Rectal smooth muscle tissue (tissue), 1 donor: ENCODE results near the gene GRM2.

Experiments
- H3K27ac ChIP-seq: one replicate; pipeline ENCODE4 v1.7.0; 2013; ENCODE audit warnings: low read depth, low read length, inconsistent platforms
- H3K27me3 ChIP-seq: one replicate; pipeline ENCODE4 v1.7.0; 2013; ENCODE audit warnings: low read length; ENCODE audit not compliant: control insufficient read depth, insufficient read depth
- H3K36me3 ChIP-seq: one replicate; pipeline ENCODE4 v1.7.0; 2013; ENCODE audit warnings: low read length; ENCODE audit not compliant: control insufficient read depth, insufficient read depth
- H3K4me1 ChIP-seq: one replicate; pipeline ENCODE4 v1.7.0; 2013; ENCODE audit warnings: low read length; ENCODE audit not compliant: control insufficient read depth, insufficient read depth
- H3K4me3 ChIP-seq: one replicate; pipeline ENCODE4 v1.7.0; 2013; ENCODE audit warnings: low read length
- H3K9ac ChIP-seq: one replicate; pipeline ENCODE4 v1.7.0; 2013; ENCODE audit warnings: low read length

GRM2 gene

GRCh38 chr3:51682526-51682925, 24.3 kb upstream of the GRM2 start:
- Histone ChIP-seq H3K36me3 (peaks cover 13% of the 10 kb centered on the region), H3K27me3 (no peaks in the 10 kb centered on the region), H3K4me1 (peaks cover 5% of the 10 kb centered on the region), H3K27ac (no peak overlapping the region), H3K9ac (no peak overlapping the region), H3K4me3 (no peak overlapping the region)

- Histone ChIP-seq H3K27ac (no peak overlapping the region), H3K27me3 (no peaks in the 10 kb centered on the region), H3K9ac (no peak overlapping the region), H3K4me3 (no peak overlapping the region), H3K36me3 (peaks cover 18% of the 10 kb centered on the region), H3K4me1 (peaks cover 5% of the 10 kb centered on the region)
These were observed 23.3 kb upstream of the GRM2 start for GRCh38 chr3:51683566-51683965.

- H3K27ac ChIP-seq: no peak overlapping the region
- peaks cover 5% of the 10 kb centered on the region for H3K4me1 ChIP-seq
- H3K36me3 ChIP-seq: peaks cover 15% of the 10 kb centered on the region
- H3K4me3 ChIP-seq: no peak overlapping the region
- H3K27me3 ChIP-seq: no peaks in the 10 kb centered on the region
- H3K9ac ChIP-seq: no peak overlapping the region
These were observed 21.7 kb upstream of the GRM2 start for GRCh38 chr3:51684971-51685751.

GRCh38 chr3:51686056-51686455, 20.8 kb upstream of the GRM2 start:
- no peak overlapping the region for H3K9ac ChIP-seq
- no peak overlapping the region for H3K27ac ChIP-seq
- no peaks in the 10 kb centered on the region for H3K27me3 ChIP-seq
- no peak overlapping the region for H3K4me3 ChIP-seq
- peaks cover 15% of the 10 kb centered on the region for H3K36me3 ChIP-seq
- H3K4me1 ChIP-seq: peaks cover 5% of the 10 kb centered on the region

GRCh38 chr3:51686512-51687215, 20.2 kb upstream of the GRM2 start:
- Histone ChIP-seq H3K27me3 (no peaks in the 10 kb centered on the region), H3K27ac (no peak overlapping the region), H3K9ac (no peak overlapping the region)

GRCh38 chr3:51687431-51688205, 19.2 kb upstream of the GRM2 start:
- no peak overlapping the region for H3K27ac ChIP-seq
- H3K4me1 ChIP-seq: no peaks in the 10 kb centered on the region
- no peak overlapping the region for H3K4me3 ChIP-seq
- H3K27me3 ChIP-seq: no peaks in the 10 kb centered on the region
- peaks cover 17% of the 10 kb centered on the region for H3K36me3 ChIP-seq
- no peak overlapping the region for H3K9ac ChIP-seq

More at GRCh38 chr3:51686512-51687215, 20.2 kb upstream of the GRM2 start:
- H3K4me1 ChIP-seq: peaks cover 5% of the 10 kb centered on the region
- peaks cover 15% of the 10 kb centered on the region for H3K36me3 ChIP-seq
- no peak overlapping the region for H3K4me3 ChIP-seq

- H3K4me3 ChIP-seq: no peak overlapping the region
- H3K36me3 ChIP-seq: peaks cover 17% of the 10 kb centered on the region
- no peak overlapping the region for H3K27ac ChIP-seq
- no peaks in the 10 kb centered on the region for H3K27me3 ChIP-seq
- no peaks in the 10 kb centered on the region for H3K4me1 ChIP-seq
- no peak overlapping the region for H3K9ac ChIP-seq
These were observed 18.7 kb upstream of the GRM2 start for GRCh38 chr3:51688206-51688600.

GRCh38 chr3:51691021-51691420, 15.8 kb upstream of the GRM2 start:
- Histone ChIP-seq H3K9ac (no peak overlapping the region), H3K27ac (no peak overlapping the region), H3K36me3 (peaks cover 11% of the 10 kb centered on the region), H3K27me3 (no peaks in the 10 kb centered on the region), H3K4me1 (no peaks in the 10 kb centered on the region), H3K4me3 (no peak overlapping the region)

- Histone ChIP-seq H3K4me1 (no peaks in the 10 kb centered on the region), H3K9ac (no peak overlapping the region), H3K27me3 (no peaks in the 10 kb centered on the region), H3K4me3 (no peak overlapping the region), H3K27ac (no peak overlapping the region), H3K36me3 (peaks cover 11% of the 10 kb centered on the region)
These were observed 14.9 kb upstream of the GRM2 start for GRCh38 chr3:51691949-51692348.

- Histone ChIP-seq H3K9ac (no peak overlapping the region), H3K4me3 (no peak overlapping the region), H3K4me1 (no peaks in the 10 kb centered on the region), H3K27me3 (no peaks in the 10 kb centered on the region), H3K27ac (no peak overlapping the region), H3K36me3 (peaks cover 16% of the 10 kb centered on the region)
These were observed 13.9 kb upstream of the GRM2 start for GRCh38 chr3:51692980-51693395.

GRCh38 chr3:51696954-51697353, 9.9 kb upstream of the GRM2 start:
- H3K27ac ChIP-seq: no peak overlapping the region
- H3K27me3 ChIP-seq: no peaks in the 10 kb centered on the region
- no peaks in the 10 kb centered on the region for H3K4me1 ChIP-seq
- H3K4me3 ChIP-seq: no peak overlapping the region
- no peak overlapping the region for H3K9ac ChIP-seq
- peaks cover 20% of the 10 kb centered on the region for H3K36me3 ChIP-seq

GRCh38 chr3:51698209-51698608, 8.7 kb upstream of the GRM2 start:
- Histone ChIP-seq H3K4me3 (no peak overlapping the region), H3K9ac (no peak overlapping the region), H3K27ac (no peak overlapping the region), H3K4me1 (no peaks in the 10 kb centered on the region), H3K27me3 (no peaks in the 10 kb centered on the region), H3K36me3 (peaks cover 20% of the 10 kb centered on the region)
